CD14-positive monocyte (primary cell): ENCODE measurements around the gene GPC6. TPM values are rescaled to one million over a fixed set of nuclear protein-coding genes. Genes with fewer than 3 reads are reported as not detected.

Source experiments
- DNase-seq, 3 donors: peaks; one replicate each; pipeline ENCODE4 v3.0.0-alpha.2; 2011 to 2022
- H2AFZ ChIP-seq: 2 replicates; pipeline ENCODE4 v1.6.0; 2012; ENCODE audit warnings: mild to moderate bottlenecking, low read depth, low read length, inconsistent platforms; ENCODE audit not compliant: insufficient read depth, poor library complexity, severe bottlenecking
- H3K27ac ChIP-seq, 2 donors: 1 replicate in 1 of 2; 2 replicates in 1 of 2; pipeline ENCODE4 v1.5.1; 2012 to 2013; ENCODE audit warnings: low read length in 2 of 2, control low read depth in 1 of 2, inconsistent platforms in 1 of 2, low read depth in 1 of 2, mild to moderate bottlenecking in 1 of 2
- H3K27me3 ChIP-seq, 2 donors: one replicate each; pipeline versions ENCODE4 v1.6.0 to v1.6.1; 2011 to 2013; ENCODE audit warnings: low read length in 2 of 2; ENCODE audit not compliant: control insufficient read depth in 2 of 2, insufficient read depth in 2 of 2
- H3K36me3 ChIP-seq, 2 donors: replicated peaks in 1 of 2; 1 replicate in 1 of 2; 2 replicates in 1 of 2; pipeline versions ENCODE4 v1.5.1 to v1.6.1; 2012 to 2013; ENCODE audit warnings: low read length in 2 of 2, control low read depth in 1 of 2, inconsistent platforms in 1 of 2, mild to moderate bottlenecking in 1 of 2; ENCODE audit not compliant: insufficient read depth in 2 of 2, control insufficient read depth in 1 of 2
- H3K4me1 ChIP-seq, 2 donors: 1 replicate in 1 of 2; 2 replicates in 1 of 2; pipeline versions ENCODE4 v1.5.1 to v1.6.1; 2012 to 2013; ENCODE audit warnings: low read length in 2 of 2, control low read depth in 1 of 2, inconsistent platforms in 1 of 2, mild to moderate bottlenecking in 1 of 2, moderate library complexity in 1 of 2; ENCODE audit not compliant: insufficient read depth in 2 of 2, control insufficient read depth in 1 of 2
- H3K4me2 ChIP-seq: replicated peaks from 2 replicates; pipeline ENCODE3; 2012; ENCODE audit warnings: low read length, moderate library complexity, mild to moderate bottlenecking; ENCODE audit not compliant: poor library complexity, severe bottlenecking; ENCODE audit errors: extremely low read depth
- H3K4me3 ChIP-seq, 3 experiments: fragments of 200-600 bp in 1 of 3; sonication (generic) in 1 of 3; replicated peaks in 1 of 3; 1 replicate in 2 of 3; 2 replicates in 1 of 3; pipeline ENCODE4 v1.5.1; 2011 to 2013; ENCODE audit warnings: low read length in 3 of 3, mild to moderate bottlenecking in 3 of 3, control low read depth in 2 of 3, low read depth in 2 of 3, inconsistent platforms in 1 of 3, moderate library complexity in 1 of 3
- H3K79me2 ChIP-seq: 2 replicates; pipeline ENCODE4 v1.6.0; 2012; ENCODE audit warnings: mild to moderate bottlenecking, control low read depth, inconsistent platforms, low read length, moderate library complexity; ENCODE audit not compliant: insufficient read depth
- H3K9ac ChIP-seq: 2 replicates; pipeline ENCODE4 v1.6.0; 2017; ENCODE audit warnings: low read length, mild to moderate bottlenecking; ENCODE audit not compliant: insufficient read depth, poor library complexity, severe bottlenecking
- H3K9me3 ChIP-seq, 2 donors: replicated peaks in 1 of 2; 1 replicate in 1 of 2; 2 replicates in 1 of 2; pipeline versions ENCODE4 v1.5.1 to v1.6.1; 2012 to 2013; ENCODE audit warnings: low read length in 2 of 2, control low read depth in 1 of 2; ENCODE audit not compliant: control insufficient read depth in 1 of 2, insufficient read depth in 1 of 2
- H4K20me1 ChIP-seq: 2 replicates; pipeline ENCODE4 v1.6.0; 2012; ENCODE audit warnings: mild to moderate bottlenecking, low read length, control low read depth, moderate library complexity; ENCODE audit not compliant: insufficient read depth
- H3K27ac Mint-ChIP-seq, 7 donors: one replicate each; pipeline ENCODE4 v1.8.0; 2020; ENCODE audit warnings: mild to moderate bottlenecking in 7 of 7, mixed read lengths in 7 of 7, moderate library complexity in 6 of 7, inconsistent platforms in 2 of 7
- H3K27me3 Mint-ChIP-seq, 3 donors: one replicate each; pipeline ENCODE4 v1.8.0; 2021 to 2022; ENCODE audit warnings: low read depth in 3 of 3, mild to moderate bottlenecking in 3 of 3, mixed read lengths in 3 of 3, moderate library complexity in 3 of 3, inconsistent platforms in 1 of 3
- H3K36me3 Mint-ChIP-seq, 2 donors: one replicate each; pipeline ENCODE4 v1.8.0; 2020; ENCODE audit warnings: mixed read lengths in 2 of 2, inconsistent platforms in 1 of 2, mild to moderate bottlenecking in 1 of 2
- H3K4me1 Mint-ChIP-seq: one replicate; pipeline ENCODE4 v1.8.0; 2020; ENCODE audit warnings: mild to moderate bottlenecking, mixed read lengths
- H3K4me3 Mint-ChIP-seq, 2 donors: one replicate each; pipeline ENCODE4 v1.8.0; 2020; ENCODE audit warnings: mild to moderate bottlenecking in 2 of 2, mixed read lengths in 2 of 2, moderate library complexity in 1 of 2
- H3K9me3 Mint-ChIP-seq, 7 donors: one replicate each; pipeline ENCODE4 v1.8.0; 2020 to 2022; ENCODE audit warnings: mixed read lengths in 7 of 7, mild to moderate bottlenecking in 6 of 7, moderate library complexity in 6 of 7, inconsistent platforms in 2 of 7
- CTCF ChIP-seq: fragments of 200-600 bp; IDR thresholded peaks from one replicate; pipeline ENCODE4 v1.8.0; 2022; ENCODE audit warnings: antibody characterized with exemption, mild to moderate bottlenecking
- WGBS: methylation state at CpG from one replicate; pipeline ENCODE4 v1.1.5; 2013; ENCODE audit warnings: missing lambda C conversion rate; ENCODE audit not compliant: insufficient coverage; 5-methylcytosine and 5-hydroxymethylcytosine counted together
- intact Hi-C, 2 donors: fragments of 100-400 bp; cut with micrococcal nuclease; formaldehyde crosslinking; loops; one replicate each; pipeline versions ENCODE4 v1.15.0 to v1.15.1; 2023
- polyA plus RNA-seq, 3 donors: library from polyadenylated mRNA; depleted of rRNA in 1 of 3; unstranded in 2 of 3; stranded (reverse) in 1 of 3; fragments of 300-500 nt in 2 of 3; fragments of >200 nt in 1 of 3; fragmentation: Illumina TruSeq in 2 of 3; gene quantifications; 1 replicate in 2 of 3; 2 replicates in 1 of 3; pipeline ENCODE4 v1.2.3, GENCODE V29; 2012 to 2021

GPC6 gene
- polyA plus RNA-seq, 3 donors: not detected

GRCh38 chr13:93824286-93824685 lies 597.7 kb downstream of the GPC6 start:
- H3K79me2 ChIP-seq: no peaks in the 10 kb centered on the region
- intact Hi-C loops: no loop called here
- no peaks in the 10 kb centered on the region for H3K36me3 Mint-ChIP-seq

GRCh38 chr13:93834051-93834450 lies 607.4 kb downstream of the GPC6 start:
- no CpG with 5 or more reads among the region's 3 CpGs for WGBS
- no peak for TF ChIP-seq CTCF

More at GRCh38 chr13:93824286-93824685, 597.7 kb downstream of the GPC6 start:
- H3K9me3 ChIP-seq: no peaks in the 10 kb centered on the region
- no peak overlapping the region for H3K4me3 ChIP-seq
- Mint-ChIP-seq H3K27me3 (no peaks in the 10 kb centered on the region), H3K9me3 (peaks cover 0 to 3% (median 0%) of the 10 kb centered on the region in 7 donors), H3K27ac (no peak overlapping the region), H3K4me1 (no peaks in the 10 kb centered on the region), H3K4me3 (no peak overlapping the region)
- WGBS: no CpG with 5 or more reads among the region's 3 CpGs
- H3K9ac ChIP-seq: no peak overlapping the region
- H2AFZ ChIP-seq: no peak overlapping the region
- no peak for DNase-seq
- no peaks in the 10 kb centered on the region for H3K27me3 ChIP-seq
- no peak for TF ChIP-seq CTCF
- no peaks in the 10 kb centered on the region for H4K20me1 ChIP-seq
- no peak overlapping the region for H3K4me2 ChIP-seq
- no peaks in the 10 kb centered on the region for H3K4me1 ChIP-seq
- H3K36me3 ChIP-seq: no peaks in the 10 kb centered on the region
- no peak overlapping the region for H3K27ac ChIP-seq

More at GRCh38 chr13:93834051-93834450, 607.4 kb downstream of the GPC6 start:
- Histone ChIP-seq H3K36me3 (no peaks in the 10 kb centered on the region), H3K27ac (no peak overlapping the region), H3K79me2 (no peaks in the 10 kb centered on the region), H3K27me3 (no peaks in the 10 kb centered on the region), H3K9ac (no peak overlapping the region), H3K9me3 (peaks cover 0 to 7% of the 10 kb centered on the region in 2 donors), H2AFZ (no peak overlapping the region), H3K4me3 (no peak overlapping the region), H4K20me1 (no peaks in the 10 kb centered on the region), H3K4me2 (no peak overlapping the region), H3K4me1 (no peaks in the 10 kb centered on the region)
- H3K4me3 Mint-ChIP-seq: no peak overlapping the region
- intact Hi-C loops: no loop called here
- H3K27ac Mint-ChIP-seq: no peak overlapping the region
- no peaks in the 10 kb centered on the region for H3K4me1 Mint-ChIP-seq
- no peaks in the 10 kb centered on the region for H3K27me3 Mint-ChIP-seq
- peaks cover 0 to 8% (median 5%) of the 10 kb centered on the region in 7 donors for H3K9me3 Mint-ChIP-seq
- DNase-seq: no peak
- H3K36me3 Mint-ChIP-seq: no peaks in the 10 kb centered on the region
